CD14-positive monocyte (primary cell): ENCODE results near the gene CLDND2. TPM values are rescaled to one million over a fixed set of nuclear protein-coding genes. Genes with fewer than 3 reads are reported as not detected.
A peak's percentile ranks its signal among the peaks of the same experiment; 100 is the strongest.

ENCODE experiments used
- DNase-seq, 3 donors: peaks; one replicate each; pipeline ENCODE4 v3.0.0-alpha.2; 2011 to 2022
- H2AFZ ChIP-seq: 2 replicates; pipeline ENCODE4 v1.6.0; 2012; ENCODE audit warnings: mild to moderate bottlenecking, low read depth, low read length, inconsistent platforms; ENCODE audit not compliant: insufficient read depth, poor library complexity, severe bottlenecking
- H3K27ac ChIP-seq, 2 donors: 1 replicate in 1 of 2; 2 replicates in 1 of 2; pipeline ENCODE4 v1.5.1; 2012 to 2013; ENCODE audit warnings: low read length in 2 of 2, control low read depth in 1 of 2, inconsistent platforms in 1 of 2, low read depth in 1 of 2, mild to moderate bottlenecking in 1 of 2
- H3K27me3 ChIP-seq, 2 donors: one replicate each; pipeline versions ENCODE4 v1.6.0 to v1.6.1; 2011 to 2013; ENCODE audit warnings: low read length in 2 of 2; ENCODE audit not compliant: control insufficient read depth in 2 of 2, insufficient read depth in 2 of 2
- H3K36me3 ChIP-seq, 2 donors: replicated peaks in 1 of 2; 1 replicate in 1 of 2; 2 replicates in 1 of 2; pipeline versions ENCODE4 v1.5.1 to v1.6.1; 2012 to 2013; ENCODE audit warnings: low read length in 2 of 2, control low read depth in 1 of 2, inconsistent platforms in 1 of 2, mild to moderate bottlenecking in 1 of 2; ENCODE audit not compliant: insufficient read depth in 2 of 2, control insufficient read depth in 1 of 2
- H3K4me1 ChIP-seq, 2 donors: 1 replicate in 1 of 2; 2 replicates in 1 of 2; pipeline versions ENCODE4 v1.5.1 to v1.6.1; 2012 to 2013; ENCODE audit warnings: low read length in 2 of 2, control low read depth in 1 of 2, inconsistent platforms in 1 of 2, mild to moderate bottlenecking in 1 of 2, moderate library complexity in 1 of 2; ENCODE audit not compliant: insufficient read depth in 2 of 2, control insufficient read depth in 1 of 2
- H3K4me2 ChIP-seq: replicated peaks from 2 replicates; pipeline ENCODE3; 2012; ENCODE audit warnings: low read length, moderate library complexity, mild to moderate bottlenecking; ENCODE audit not compliant: poor library complexity, severe bottlenecking; ENCODE audit errors: extremely low read depth
- H3K4me3 ChIP-seq, 3 experiments: fragments of 200-600 bp in 1 of 3; sonication (generic) in 1 of 3; replicated peaks in 1 of 3; 1 replicate in 2 of 3; 2 replicates in 1 of 3; pipeline ENCODE4 v1.5.1; 2011 to 2013; ENCODE audit warnings: low read length in 3 of 3, mild to moderate bottlenecking in 3 of 3, control low read depth in 2 of 3, low read depth in 2 of 3, inconsistent platforms in 1 of 3, moderate library complexity in 1 of 3
- H3K79me2 ChIP-seq: 2 replicates; pipeline ENCODE4 v1.6.0; 2012; ENCODE audit warnings: mild to moderate bottlenecking, control low read depth, inconsistent platforms, low read length, moderate library complexity; ENCODE audit not compliant: insufficient read depth
- H3K9ac ChIP-seq: 2 replicates; pipeline ENCODE4 v1.6.0; 2017; ENCODE audit warnings: low read length, mild to moderate bottlenecking; ENCODE audit not compliant: insufficient read depth, poor library complexity, severe bottlenecking
- H3K9me3 ChIP-seq, 2 donors: replicated peaks in 1 of 2; 1 replicate in 1 of 2; 2 replicates in 1 of 2; pipeline versions ENCODE4 v1.5.1 to v1.6.1; 2012 to 2013; ENCODE audit warnings: low read length in 2 of 2, control low read depth in 1 of 2; ENCODE audit not compliant: control insufficient read depth in 1 of 2, insufficient read depth in 1 of 2
- H4K20me1 ChIP-seq: 2 replicates; pipeline ENCODE4 v1.6.0; 2012; ENCODE audit warnings: mild to moderate bottlenecking, low read length, control low read depth, moderate library complexity; ENCODE audit not compliant: insufficient read depth
- H3K27ac Mint-ChIP-seq, 7 donors: one replicate each; pipeline ENCODE4 v1.8.0; 2020; ENCODE audit warnings: mild to moderate bottlenecking in 7 of 7, mixed read lengths in 7 of 7, moderate library complexity in 6 of 7, inconsistent platforms in 2 of 7
- H3K27me3 Mint-ChIP-seq, 3 donors: one replicate each; pipeline ENCODE4 v1.8.0; 2021 to 2022; ENCODE audit warnings: low read depth in 3 of 3, mild to moderate bottlenecking in 3 of 3, mixed read lengths in 3 of 3, moderate library complexity in 3 of 3, inconsistent platforms in 1 of 3
- H3K36me3 Mint-ChIP-seq, 2 donors: one replicate each; pipeline ENCODE4 v1.8.0; 2020; ENCODE audit warnings: mixed read lengths in 2 of 2, inconsistent platforms in 1 of 2, mild to moderate bottlenecking in 1 of 2
- H3K4me1 Mint-ChIP-seq: one replicate; pipeline ENCODE4 v1.8.0; 2020; ENCODE audit warnings: mild to moderate bottlenecking, mixed read lengths
- H3K4me3 Mint-ChIP-seq, 2 donors: one replicate each; pipeline ENCODE4 v1.8.0; 2020; ENCODE audit warnings: mild to moderate bottlenecking in 2 of 2, mixed read lengths in 2 of 2, moderate library complexity in 1 of 2
- H3K9me3 Mint-ChIP-seq, 7 donors: one replicate each; pipeline ENCODE4 v1.8.0; 2020 to 2022; ENCODE audit warnings: mixed read lengths in 7 of 7, mild to moderate bottlenecking in 6 of 7, moderate library complexity in 6 of 7, inconsistent platforms in 2 of 7
- CTCF ChIP-seq: fragments of 200-600 bp; IDR thresholded peaks from one replicate; pipeline ENCODE4 v1.8.0; 2022; ENCODE audit warnings: antibody characterized with exemption, mild to moderate bottlenecking
- WGBS: methylation state at CpG from one replicate; pipeline ENCODE4 v1.1.5; 2013; ENCODE audit warnings: missing lambda C conversion rate; ENCODE audit not compliant: insufficient coverage; 5-methylcytosine and 5-hydroxymethylcytosine counted together
- intact Hi-C, 2 donors: fragments of 100-400 bp; cut with micrococcal nuclease; formaldehyde crosslinking; loops; one replicate each; pipeline versions ENCODE4 v1.15.0 to v1.15.1; 2023
- polyA plus RNA-seq, 3 donors: library from polyadenylated mRNA; depleted of rRNA in 1 of 3; unstranded in 2 of 3; stranded (reverse) in 1 of 3; fragments of 300-500 nt in 2 of 3; fragments of >200 nt in 1 of 3; fragmentation: Illumina TruSeq in 2 of 3; gene quantifications; 1 replicate in 2 of 3; 2 replicates in 1 of 3; pipeline ENCODE4 v1.2.3, GENCODE V29; 2012 to 2021

The CLDND2 gene
- polyA plus RNA-seq, 3 donors, result 0.08 TPM; not detected in 2

DNA sequence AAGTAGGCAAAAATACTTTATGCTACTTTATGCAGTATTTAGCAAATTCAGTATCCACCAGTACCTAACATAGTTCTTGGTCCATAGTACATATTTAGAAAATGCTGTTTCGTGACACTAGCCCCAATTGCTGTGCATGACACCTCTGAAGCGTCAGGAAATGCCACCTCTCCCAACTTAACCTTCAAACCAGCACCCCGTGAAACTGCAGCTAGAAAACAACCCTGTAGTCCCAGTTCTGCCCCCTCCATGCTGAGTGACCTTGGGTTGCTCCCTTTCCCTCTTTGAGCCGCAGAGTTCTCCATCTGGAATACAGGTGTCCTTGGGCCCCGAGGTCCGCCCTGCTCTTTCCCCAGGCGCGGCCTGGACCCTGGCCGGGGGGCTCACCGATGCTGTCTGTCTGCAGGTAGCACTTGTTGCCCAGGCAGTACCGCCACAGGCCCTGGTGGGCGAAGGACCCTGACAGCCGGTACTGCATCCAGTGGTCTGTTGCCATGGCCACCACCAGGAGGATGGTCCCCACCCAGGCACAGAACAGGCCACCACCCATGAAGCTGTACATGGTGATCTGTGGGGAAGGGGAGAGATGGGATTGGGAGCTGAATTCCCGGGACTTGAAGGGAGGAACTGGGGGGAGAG lies 18.2 kb upstream of the CLDND2 start:
- intact Hi-C loops, result no loop called here
- Histone ChIP-seq H3K4me1 (peaks cover 11 to 12% of the 10 kb centered on the region in 2 donors), H3K79me2 (no peaks in the 10 kb centered on the region), H2AFZ (no peak overlapping the region), H3K9ac (no peak overlapping the region), H3K9me3 (no peaks in the 10 kb centered on the region), H3K27ac (no peak overlapping the region), H3K4me3 (no peak overlapping the region), H3K36me3 (no peaks in the 10 kb centered on the region), H3K27me3 (no peaks in the 10 kb centered on the region), H3K4me2 (no peak overlapping the region), H4K20me1 (no peaks in the 10 kb centered on the region)
- Mint-ChIP-seq H3K4me1 (peaks cover 14% of the 10 kb centered on the region), H3K9me3 (peaks cover 0 to 2% (median under 1%) of the 10 kb centered on the region in 7 donors), H3K27me3 (peaks cover 0 to 3% (median 1%) of the 10 kb centered on the region in 3 donors), H3K4me3 (peak overlapping the region in 1 of 2 donors; percentile 37), H3K36me3 (no peaks in the 10 kb centered on the region), H3K27ac (peak overlapping the region in 1 of 7 donors; percentile 62)
- TF ChIP-seq CTCF, result no peak
- WGBS, result 94% methylated on average over 14 of the region's 14 CpGs
- DNase-seq, result no peak

GRCh38 chr19:51382004-51382403 lies 13.2 kb upstream of the CLDND2 start:
- H3K36me3 ChIP-seq, result no peaks in the 10 kb centered on the region
- 95% methylated on average over 4 of the region's 4 CpGs for WGBS
- H3K4me3 ChIP-seq, result no peak overlapping the region
- no peaks in the 10 kb centered on the region for H3K4me1 ChIP-seq
- H3K27me3 Mint-ChIP-seq, result peaks cover 0 to 2% (median 0%) of the 10 kb centered on the region in 3 donors
- H3K4me2 ChIP-seq, result no peak overlapping the region
- H3K27ac Mint-ChIP-seq, result no peak overlapping the region
- H2AFZ ChIP-seq, result no peak overlapping the region
- H3K4me3 Mint-ChIP-seq, result no peak overlapping the region
- H3K27me3 ChIP-seq, result no peaks in the 10 kb centered on the region
- no peaks in the 10 kb centered on the region for H3K36me3 Mint-ChIP-seq
- no peaks in the 10 kb centered on the region for H3K79me2 ChIP-seq
- DNase-seq, result no peak
- H3K4me1 Mint-ChIP-seq, result peaks cover 8% of the 10 kb centered on the region
- peaks cover 3 to 11% (median 8%) of the 10 kb centered on the region in 7 donors for H3K9me3 Mint-ChIP-seq
- intact Hi-C loops, result no loop called here
- H4K20me1 ChIP-seq, result no peaks in the 10 kb centered on the region
- H3K9ac ChIP-seq, result no peak overlapping the region
- TF ChIP-seq CTCF, result no peak
- peaks cover 7 to 10% of the 10 kb centered on the region in 2 donors for H3K9me3 ChIP-seq
- H3K27ac ChIP-seq, result no peak overlapping the region
